Measurements from ENCODE around the gene OR9G4. TPM values are rescaled to one million over a fixed set of nuclear protein-coding genes. Genes with fewer than 3 reads are reported as not detected.

The OR9G4 gene
- total RNA-seq, 1 donor from 2014 or later = not detected

Small RNA genes within 50 kb of the gene (microRNA-seq; reads per million reads assigned to microRNA genes)
- not detected for gene MIR6128 (ENCODE audit: borderline number of aligned reads)

Other genes with a start within 250 kb of the OR9G4 start
- gene OR5M11, start 205.4 kb downstream of the OR9G4 start, total RNA-seq = not detected
- not detected for gene OR5M10, start 171.0 kb downstream of the OR9G4 start, total RNA-seq
- not detected for gene OR5M1, start 133.8 kb downstream of the OR9G4 start, total RNA-seq
- not detected for gene OR5AP2, start 106.3 kb downstream of the OR9G4 start, total RNA-seq
- not detected for gene OR5AR1, start 85.0 kb downstream of the OR9G4 start, total RNA-seq
- gene OR9G1, start 49.6 kb downstream of the OR9G4 start, total RNA-seq = not detected
- gene OR5AK2, start 240.2 kb upstream of the OR9G4 start, total RNA-seq = not detected